Endodermal cell (in vitro differentiated cells): ENCODE measurements around the gene MMP21. TPM values are rescaled to one million over a fixed set of nuclear protein-coding genes. Genes with fewer than 3 reads are reported as not detected.

Experiments used
- DNase-seq: peaks from one replicate; pipeline ENCODE4 v3.0.0-alpha.2; 2017
- H3K27ac ChIP-seq: 2 replicates; pipeline ENCODE4 v1.5.1; 2013; ENCODE audit warnings: mild to moderate bottlenecking, low read depth, low read length, moderate library complexity
- H3K27me3 ChIP-seq: 2 replicates; pipeline ENCODE4 v1.6.1; 2013; ENCODE audit warnings: mild to moderate bottlenecking, low read length, moderate library complexity; ENCODE audit not compliant: insufficient read depth, control insufficient read depth, poor library complexity, severe bottlenecking
- H3K36me3 ChIP-seq: 2 replicates; pipeline ENCODE4 v1.7.0; 2013; ENCODE audit warnings: mild to moderate bottlenecking, low read length, moderate library complexity; ENCODE audit not compliant: control insufficient read depth, insufficient read depth
- H3K4me1 ChIP-seq: one replicate; pipeline ENCODE4 v1.7.0; 2013; ENCODE audit warnings: low read length; ENCODE audit not compliant: control insufficient read depth, insufficient read depth
- H3K4me3 ChIP-seq: 2 replicates; pipeline ENCODE4 v1.5.1; 2013; ENCODE audit warnings: mild to moderate bottlenecking, low read length, moderate library complexity
- H3K9ac ChIP-seq: 2 replicates; pipeline ENCODE4 v1.6.1; 2013; ENCODE audit warnings: mild to moderate bottlenecking, low read length, moderate library complexity; ENCODE audit not compliant: poor library complexity, severe bottlenecking; ENCODE audit errors: extremely low read depth
- H3K9me3 ChIP-seq: 2 replicates; pipeline ENCODE4 v1.6.1; 2013; ENCODE audit warnings: mild to moderate bottlenecking, low read length, moderate library complexity; ENCODE audit not compliant: control insufficient read depth
- H3K27ac Mint-ChIP-seq: 2 replicates; pipeline ENCODE4 v1.8.0; 2020; ENCODE audit warnings: mixed read lengths
- H3K27me3 Mint-ChIP-seq: 2 replicates; pipeline ENCODE4 v1.8.0; 2021; ENCODE audit warnings: mild to moderate bottlenecking, mixed read lengths; ENCODE audit not compliant: insufficient read depth
- H3K36me3 Mint-ChIP-seq: 2 replicates; pipeline ENCODE4 v1.8.0; 2020; ENCODE audit warnings: low read depth, mixed read lengths
- H3K4me1 Mint-ChIP-seq: 2 replicates; pipeline ENCODE4 v1.8.0; 2020; ENCODE audit warnings: mixed read lengths
- H3K4me3 Mint-ChIP-seq: 2 replicates; pipeline ENCODE4 v1.8.0; 2020; ENCODE audit warnings: mild to moderate bottlenecking, moderate library complexity, mixed read lengths
- H3K9me3 Mint-ChIP-seq: 2 replicates; pipeline ENCODE4 v1.8.0; 2020; ENCODE audit warnings: mild to moderate bottlenecking, mixed read lengths
- CTCF ChIP-seq: fragments of 200-600 bp; sonication (generic); conservative IDR thresholded peaks from 2 replicates; pipeline ENCODE4 v1.5.0; 2021; ENCODE audit warnings: antibody characterized with exemption, mild to moderate bottlenecking
- WGBS, 2 experiments: methylation state at CpG; one replicate each; pipeline versions ENCODE4 v1.1.5 to v1.1.7; 2013; ENCODE audit warnings: missing lambda C conversion rate in 2 of 2, mixed read lengths in 1 of 2; ENCODE audit not compliant: insufficient coverage in 1 of 2, insufficient read length in 1 of 2; 5-methylcytosine and 5-hydroxymethylcytosine counted together
- total RNA-seq, 2 donors: library from RNA; stranded (reverse); fragmentation: NEBNext Ultra II Directional in 1 of 2; extraction: Animal tissue kit (Norgen Biotek cat#: 25700) in 1 of 2; gene quantifications; 2 replicates in 1 of 2; 3 replicates in 1 of 2; pipeline ENCODE4 v1.2.1, GENCODE V29; 2021

MMP21 gene
- total RNA-seq, 2 donors from 2014 or later = not detected

GRCh38 chr10:125756853-125757487 is 18.7 kb downstream of the MMP21 start:
- Mint-ChIP-seq H3K4me1 (peaks cover 7% of the 10 kb centered on the region), H3K27ac (no peak overlapping the region), H3K27me3 (no peaks in the 10 kb centered on the region), H3K4me3 (no peak overlapping the region), H3K36me3 (peaks cover 75% of the 10 kb centered on the region), H3K9me3 (no peaks in the 10 kb centered on the region)
- no peak overlapping the region for H3K27ac ChIP-seq
- H3K4me1 ChIP-seq = no peaks in the 10 kb centered on the region
- DNase-seq = no peak
- TF ChIP-seq CTCF = no peak
- no peaks in the 10 kb centered on the region for H3K9me3 ChIP-seq
- no peak overlapping the region for H3K9ac ChIP-seq
- no peaks in the 10 kb centered on the region for H3K27me3 ChIP-seq
- H3K36me3 ChIP-seq = peaks cover 88% of the 10 kb centered on the region
- H3K4me3 ChIP-seq = no peak overlapping the region
- 100% methylated on average over 1 to 5 of the region's 5 CpGs for WGBS, 2 experiments

GRCh38 chr10:125756196-125756595 is 19.4 kb downstream of the MMP21 start:
- no peak overlapping the region for H3K4me3 ChIP-seq
- Mint-ChIP-seq H3K9me3 (no peaks in the 10 kb centered on the region), H3K4me3 (no peak overlapping the region), H3K27me3 (no peaks in the 10 kb centered on the region), H3K4me1 (peaks cover 3% of the 10 kb centered on the region), H3K27ac (no peak overlapping the region), H3K36me3 (peaks cover 77% of the 10 kb centered on the region)
- H3K9me3 ChIP-seq = no peaks in the 10 kb centered on the region
- no peak overlapping the region for H3K27ac ChIP-seq
- DNase-seq = no peak
- WGBS, 2 experiments = 93 to 100% methylated on average over 4 to 5 of the region's 5 CpGs
- no peak for TF ChIP-seq CTCF
- H3K4me1 ChIP-seq = no peaks in the 10 kb centered on the region
- H3K27me3 ChIP-seq = no peaks in the 10 kb centered on the region
- no peak overlapping the region for H3K9ac ChIP-seq
- peaks cover 88% of the 10 kb centered on the region for H3K36me3 ChIP-seq

- no peak for TF ChIP-seq CTCF
- Mint-ChIP-seq H3K27me3 (no peaks in the 10 kb centered on the region), H3K36me3 (peaks cover 86% of the 10 kb centered on the region), H3K4me3 (no peak overlapping the region), H3K27ac (no peak overlapping the region), H3K4me1 (peaks cover 3% of the 10 kb centered on the region), H3K9me3 (no peaks in the 10 kb centered on the region)
- H3K9ac ChIP-seq = no peak overlapping the region
- 96 to 100% methylated on average over 2 to 5 of the region's 5 CpGs for WGBS, 2 experiments
- no peak overlapping the region for H3K4me3 ChIP-seq
- no peaks in the 10 kb centered on the region for H3K4me1 ChIP-seq
- peaks cover 98% of the 10 kb centered on the region for H3K36me3 ChIP-seq
- DNase-seq = no peak
- H3K27ac ChIP-seq = no peak overlapping the region
- no peaks in the 10 kb centered on the region for H3K27me3 ChIP-seq
- H3K9me3 ChIP-seq = no peaks in the 10 kb centered on the region
Observed at GRCh38 chr10:125747417-125747816, 28.2 kb downstream of the MMP21 start.
